ENCODE results near the gene DDX56. TPM values are rescaled to one million over a fixed set of nuclear protein-coding genes. Genes with fewer than 3 reads are reported as not detected.

The DDX56 gene
- total and polyA plus RNA-seq, 2 of the 13 experiments (the other 11 are each of a cell fraction or from before 2014, with no cell fraction given) = 82.6 to 120 TPM

- TF ChIP-seq HOMEZ (CRISPR knock-in tag; IDR thresholded peaks at IDR 0.05; ENCODE audit: low read depth) (no peak), PHF8 (CRISPR knock-in tag; IDR thresholded peaks at IDR 0.05) (peak; percentile 93), CCAR2 (optimal IDR thresholded peaks at IDR 0.05; ENCODE audit: low read depth, low read length) (no peak), TBP (CRISPR knock-in tag; IDR thresholded peaks at IDR 0.05) (no peak), ZNF292 (CRISPR knock-in tag; IDR thresholded peaks at IDR 0.05; ENCODE audit: borderline replicate concordance, low read depth) (no peak), NR2F1 (CRISPR knock-in tag; IDR thresholded peaks at IDR 0.05) (no peak), NKX3-1 (CRISPR knock-in tag; IDR thresholded peaks at IDR 0.05) (peak; percentile 97), SRSF9 (IDR thresholded peaks at IDR 0.05; ENCODE audit: borderline replicate concordance, insufficient read depth, low read depth, low read length, poor library complexity, severe bottlenecking) (no peak), NRL (CRISPR knock-in tag; IDR thresholded peaks at IDR 0.05; ENCODE audit: borderline replicate concordance) (peak; percentile 97), ZNF264 (CRISPR knock-in tag; IDR thresholded peaks at IDR 0.05) (peak; percentile 89), ZNF776 (CRISPR knock-in tag; IDR thresholded peaks at IDR 0.05) (peak; percentile 94), SALL2 (CRISPR knock-in tag; IDR thresholded peaks at IDR 0.05) (peak; percentile 91), ATF2 (CRISPR knock-in tag; IDR thresholded peaks at IDR 0.05) (peak; percentile 76; the same call in 1 of the 2 replicates), BRCA1 (CRISPR knock-in tag; IDR thresholded peaks at IDR 0.05) (peak; percentile 93), ARNTL (CRISPR knock-in tag; IDR thresholded peaks at IDR 0.05) (peak; percentile 42; the same call in 1 of the 2 replicates), ISL2 (CRISPR knock-in tag; IDR thresholded peaks at IDR 0.05) (peak; percentile 88), KDM1A (CRISPR knock-in tag; IDR thresholded peaks at IDR 0.05) (no peak), ZNF20 (CRISPR knock-in tag; IDR thresholded peaks at IDR 0.05) (no peak; the same call in 1 of the 2 replicates), ZNF512B (CRISPR knock-in tag; IDR thresholded peaks at IDR 0.05; ENCODE audit: borderline replicate concordance) (no peak), NFKB2 (CRISPR knock-in tag; IDR thresholded peaks at IDR 0.05; ENCODE audit: borderline replicate concordance) (peak; percentile 97), PAX8 (CRISPR knock-in tag; IDR thresholded peaks at IDR 0.05; ENCODE audit: borderline replicate concordance) (no peak; the same call in 1 of the 2 replicates), YEATS2 (CRISPR knock-in tag; IDR thresholded peaks at IDR 0.05; ENCODE audit: borderline replicate concordance) (peak; percentile 93), ZBTB2 (CRISPR knock-in tag; IDR thresholded peaks at IDR 0.05; ENCODE audit: low read depth) (no peak; the same call in 1 of the 2 replicates)
Measured at GRCh38 chr7:44573464-44574286, at the start of gene DDX56 (continued).

All from HepG2 (cell line).